Ishikawa (cell line): ENCODE results near the gene POSTN.

ENCODE experiments used
- CEBPB ChIP-seq: IDR thresholded peaks from 2 replicates; pipeline ENCODE4 v1.6.1; 2012
- CREB1 ChIP-seq: IDR thresholded peaks from 2 replicates; pipeline ENCODE4 v1.6.1; 2012; ENCODE audit warnings: low read depth
- EP300 ChIP-seq: IDR thresholded peaks from 2 replicates; pipeline ENCODE4 v1.6.1; 2012; ENCODE audit warnings: borderline replicate concordance
- FOXM1 ChIP-seq: IDR thresholded peaks from 2 replicates; pipeline ENCODE4 v1.6.1; 2012; ENCODE audit warnings: low read depth, borderline replicate concordance
- MAX ChIP-seq: IDR thresholded peaks from 2 replicates; pipeline ENCODE4 v1.6.1; 2012
- NFIC ChIP-seq: IDR thresholded peaks from 2 replicates; pipeline ENCODE4 v1.6.1; 2012
- RAD21 ChIP-seq: IDR thresholded peaks from 2 replicates; pipeline ENCODE4 v1.6.1; 2012; ENCODE audit warnings: low read depth
- REST ChIP-seq: IDR thresholded peaks from 2 replicates; pipeline ENCODE4 v1.6.1; 2012; ENCODE audit warnings: low read depth, mild to moderate bottlenecking
- TAF1 ChIP-seq: IDR thresholded peaks from 2 replicates; pipeline ENCODE4 v1.6.1; 2012; ENCODE audit warnings: low read depth, mild to moderate bottlenecking
- TCF12 ChIP-seq: IDR thresholded peaks from 2 replicates; pipeline ENCODE4 v1.6.1; 2012; ENCODE audit warnings: low read depth
- TEAD4 ChIP-seq: IDR thresholded peaks from 2 replicates; pipeline ENCODE4 v1.6.1; 2012
- YY1 ChIP-seq: IDR thresholded peaks from 2 replicates; pipeline ENCODE4 v1.6.1; 2012; ENCODE audit warnings: low read depth
- ZBTB7A ChIP-seq: IDR thresholded peaks from 2 replicates; pipeline ENCODE4 v1.6.1; 2012; ENCODE audit warnings: low read depth

DNA sequence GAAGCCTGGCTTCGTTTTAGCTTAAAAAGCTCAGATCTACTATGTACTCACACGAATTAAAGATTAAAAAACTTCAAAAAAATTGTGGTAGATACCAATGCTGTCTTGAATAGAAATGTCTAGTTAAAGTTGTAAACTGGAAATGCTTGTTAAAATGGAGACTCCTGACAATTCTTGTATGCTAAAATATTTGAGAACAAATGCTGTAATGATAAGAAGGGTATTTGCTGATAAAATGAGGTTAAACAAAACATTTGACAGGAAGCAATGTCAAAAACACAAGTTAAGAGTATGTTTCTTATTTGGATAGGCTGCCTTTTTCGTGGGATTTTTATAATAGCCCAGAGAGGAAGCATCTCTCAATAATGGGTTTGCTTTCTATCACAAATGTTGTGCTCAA lies 48.0 kb upstream of the POSTN start:
- TF ChIP-seq CEBPB (no peak), YY1 (no peak), ZBTB7A (no peak), EP300 (no peak), REST (no peak), FOXM1 (no peak), TEAD4 (no peak), TCF12 (no peak), RAD21 (no peak), TAF1 (no peak), CREB1 (no peak), MAX (no peak), NFIC (no peak)
